Activated T-cell treated with anti-CD3 and anti-CD28 coated beads for 24 hours (primary cell): ENCODE data around the gene CUL7.
"Not testable (repeated sequence)": the region's sequence is repeated elsewhere in the genome, so short reads cannot be mapped to it uniquely, and the experiment has no call there.

ENCODE experiments used
- DNase-seq: peaks from one replicate; pipeline ENCODE4 v3.0.0-alpha.2; 2020; ENCODE audit warnings: low read depth

Gene CUL7

DNA sequence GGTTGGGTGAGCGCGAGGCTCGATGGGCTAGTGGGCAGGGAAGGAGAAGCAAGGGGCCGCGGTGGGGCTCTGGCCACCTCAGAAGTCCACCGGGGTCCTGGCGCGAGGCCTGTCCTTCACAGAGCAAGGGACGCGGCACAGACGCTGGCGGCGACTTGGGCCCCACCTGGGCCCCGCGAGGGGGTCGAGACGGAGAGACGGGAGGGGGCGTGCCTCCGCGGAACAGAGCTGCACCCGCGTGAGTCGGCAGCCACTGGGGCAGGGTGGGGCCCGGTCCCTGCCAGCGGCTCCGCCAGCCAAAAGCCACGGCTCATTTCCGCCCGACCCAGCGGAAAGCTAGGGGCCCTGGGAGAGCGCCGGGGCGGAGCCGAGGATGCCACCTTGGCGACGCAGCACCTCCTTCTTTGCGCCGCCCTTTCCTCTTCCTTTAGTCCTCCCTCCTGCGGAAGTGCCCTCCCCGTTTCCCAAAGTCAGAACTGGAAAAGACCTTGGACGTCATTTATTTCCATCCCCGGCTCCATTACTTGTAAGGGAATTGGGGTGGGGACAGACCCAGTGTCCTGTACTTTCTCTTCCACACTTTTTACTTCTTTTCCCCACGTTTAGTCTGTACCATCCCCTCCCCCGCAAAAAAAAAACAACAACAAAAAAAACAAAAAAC lies at the start of gene CUL7:
CUL7 (minus strand) TSS at position 307 of the 661 bp plus-strand sequence. CDS start 1,063 bp downstream, outside the sequence.
- peak; percentile 89 for DNase-seq

DNA sequence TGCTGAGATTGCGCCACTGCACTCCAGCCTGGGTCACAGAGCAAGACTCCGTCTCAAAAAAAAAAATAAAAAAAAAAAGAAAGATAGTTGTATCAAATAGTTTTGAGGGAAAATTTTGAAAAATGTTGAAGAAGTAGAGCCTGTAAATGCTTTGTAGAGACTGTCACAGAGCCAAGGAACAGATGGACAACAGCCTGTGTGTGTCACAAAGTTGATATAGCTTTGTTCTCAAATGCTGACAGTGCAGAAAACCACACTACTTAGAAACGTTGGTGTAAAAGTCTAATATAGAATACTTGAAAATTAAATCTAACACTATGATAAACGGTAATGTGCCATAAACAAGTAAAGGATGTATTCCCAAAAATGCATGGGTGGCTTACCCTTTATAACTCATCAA lies 47.8 kb upstream of the CUL7 start:
- no peak for DNase-seq

DNA sequence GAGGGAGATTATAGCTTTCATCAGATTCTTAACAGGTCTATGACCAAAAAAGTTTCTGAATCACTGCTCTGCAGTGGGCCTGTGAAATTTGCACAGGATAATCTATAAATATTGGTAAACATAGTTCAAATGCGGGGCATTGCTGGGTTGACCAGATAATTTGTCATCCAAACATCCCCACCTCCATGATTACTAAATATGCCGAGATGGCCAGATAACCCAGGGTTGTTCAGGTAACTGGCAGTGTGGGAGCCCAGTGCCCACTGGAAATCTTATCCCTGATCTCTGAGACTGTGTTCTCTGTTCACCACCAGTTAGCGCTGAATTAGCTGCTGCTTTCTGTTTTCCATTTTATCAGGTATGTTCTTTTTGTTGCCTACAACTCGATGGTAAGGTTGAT lies 43.9 kb upstream of the CUL7 start:
- DNase-seq: no peak

DNA sequence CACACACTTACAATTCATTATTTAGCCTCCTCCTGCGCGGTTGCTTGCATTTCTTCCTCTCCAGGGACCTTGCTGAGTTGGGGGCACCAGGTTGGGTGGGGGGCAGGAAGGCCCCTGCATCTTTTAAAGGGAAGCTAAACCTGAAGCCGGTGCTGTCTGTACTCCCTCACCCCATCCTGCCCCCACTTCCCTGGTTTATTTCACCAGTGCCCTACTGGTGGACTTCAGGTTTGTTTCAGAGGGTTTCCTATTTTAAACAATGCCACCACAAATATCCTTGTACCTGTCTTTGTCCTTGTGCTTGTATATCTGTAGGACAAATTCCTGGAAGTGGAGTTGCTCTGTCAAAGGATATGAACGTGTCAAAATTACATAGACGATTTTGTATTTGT lies 43.4 kb upstream of the CUL7 start:
- DNase-seq: no peak

DNA sequence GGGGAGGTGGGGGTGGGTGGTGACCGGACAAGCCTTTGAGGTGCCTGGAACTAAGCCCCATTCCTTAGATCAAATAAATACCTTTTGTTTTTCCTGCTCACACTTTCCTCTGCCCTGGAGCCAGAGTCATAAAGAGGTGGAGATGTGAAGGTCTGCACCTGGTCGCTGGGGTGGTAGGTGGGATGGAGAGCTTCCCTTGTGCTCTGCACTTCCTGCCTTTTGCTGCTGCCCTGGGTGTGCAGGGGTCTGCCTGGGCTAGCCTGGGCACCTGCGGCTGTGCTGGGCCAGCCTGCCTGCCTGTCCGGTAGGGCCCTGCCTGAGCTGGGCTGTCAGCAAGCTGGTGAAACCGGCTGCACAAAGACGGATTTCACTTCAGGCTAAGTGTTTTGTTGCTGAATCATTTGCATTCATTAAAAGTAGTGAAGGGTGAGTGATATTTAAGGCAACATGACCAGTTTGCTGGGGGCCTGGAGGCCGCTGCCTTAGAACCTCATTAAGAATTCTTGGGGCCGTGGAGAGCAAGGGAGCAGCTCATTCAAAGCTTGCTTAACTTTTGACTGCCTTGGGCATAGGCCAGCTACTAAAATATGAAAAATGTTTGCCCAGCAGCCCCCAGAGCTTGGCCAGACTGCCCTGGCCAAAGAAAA lies 42.9 kb upstream of the CUL7 start:
- no peak for DNase-seq

DNA sequence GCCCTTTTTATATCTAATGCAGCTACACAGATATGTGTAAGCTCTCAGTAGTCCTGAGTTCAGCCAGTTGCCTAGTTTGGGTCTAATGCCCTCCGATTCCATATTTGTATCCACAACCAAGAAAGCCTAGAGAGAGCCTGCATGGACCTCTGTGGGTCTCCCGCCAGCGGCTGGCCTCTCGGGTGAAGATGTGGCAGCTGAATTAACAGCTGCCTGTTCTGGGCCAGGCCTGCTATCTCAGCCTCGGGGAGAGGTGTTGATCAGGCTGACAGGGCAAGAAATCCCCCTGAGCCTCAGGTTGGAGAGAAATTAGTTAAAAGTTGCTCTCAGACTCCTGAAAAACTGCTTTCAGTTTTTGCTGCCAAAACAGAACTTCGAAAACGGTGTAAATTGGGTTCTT lies 42.3 kb upstream of the CUL7 start:
- no peak for DNase-seq

DNA sequence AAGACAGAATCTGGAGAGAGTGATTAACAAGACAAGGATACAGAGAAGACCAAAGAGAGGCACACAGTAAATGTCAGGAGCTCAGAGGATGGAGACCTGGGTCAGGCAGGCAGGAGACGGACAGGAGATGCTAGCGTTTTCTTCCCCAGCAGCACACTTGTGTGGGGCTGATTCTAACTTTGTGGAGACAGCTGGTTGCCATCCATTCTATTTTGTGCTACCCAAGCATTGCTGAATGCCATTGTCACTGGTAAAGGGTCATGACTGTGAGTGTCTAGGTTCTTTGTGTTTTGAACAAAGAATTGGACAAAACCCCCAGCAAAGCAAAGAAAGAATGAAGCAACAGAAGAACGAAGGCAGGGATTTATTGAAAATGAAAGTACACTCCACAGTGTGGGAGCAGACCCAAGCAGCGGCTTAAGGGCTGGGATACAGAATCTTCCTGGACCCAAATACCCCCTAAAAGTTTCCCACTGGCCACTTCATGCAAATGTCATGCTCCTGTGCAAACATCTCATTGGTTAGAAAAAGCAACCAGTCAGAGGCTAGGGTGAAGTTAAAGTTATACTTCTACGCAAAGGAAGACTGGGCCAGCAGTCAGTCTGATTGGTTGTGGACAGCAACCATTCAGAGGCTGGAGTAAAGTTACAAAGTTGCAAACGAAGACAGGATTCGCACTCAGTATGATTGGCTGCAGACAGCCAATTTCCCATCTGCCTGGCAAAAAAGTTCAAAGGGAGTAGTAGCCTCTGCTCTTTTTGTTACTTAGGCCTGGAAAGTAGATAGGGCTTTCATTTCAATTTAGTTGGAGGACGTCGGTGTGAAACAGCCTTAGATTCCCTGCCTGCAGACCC lies 40.0 kb upstream of the CUL7 start:
- DNase-seq: no peak

DNA sequence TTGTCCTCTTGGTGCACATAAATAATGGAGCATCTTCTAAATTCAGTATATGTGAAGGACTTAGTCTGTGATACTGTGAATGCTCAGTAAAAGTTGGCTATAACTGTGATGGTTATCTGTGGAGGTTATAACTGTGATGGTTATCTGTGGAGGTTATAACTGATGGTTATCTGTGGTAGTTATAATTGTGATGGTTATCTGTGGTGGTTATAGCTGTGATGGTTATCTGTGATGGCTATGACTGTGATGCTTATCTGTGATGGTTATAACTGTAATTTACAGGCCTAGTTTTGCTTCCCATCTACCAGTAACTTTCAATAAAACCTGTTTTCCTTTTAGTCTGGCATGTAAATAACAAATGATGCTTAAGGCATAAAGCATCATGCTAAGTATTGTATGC lies 39.0 kb upstream of the CUL7 start:
- no peak for DNase-seq

DNA sequence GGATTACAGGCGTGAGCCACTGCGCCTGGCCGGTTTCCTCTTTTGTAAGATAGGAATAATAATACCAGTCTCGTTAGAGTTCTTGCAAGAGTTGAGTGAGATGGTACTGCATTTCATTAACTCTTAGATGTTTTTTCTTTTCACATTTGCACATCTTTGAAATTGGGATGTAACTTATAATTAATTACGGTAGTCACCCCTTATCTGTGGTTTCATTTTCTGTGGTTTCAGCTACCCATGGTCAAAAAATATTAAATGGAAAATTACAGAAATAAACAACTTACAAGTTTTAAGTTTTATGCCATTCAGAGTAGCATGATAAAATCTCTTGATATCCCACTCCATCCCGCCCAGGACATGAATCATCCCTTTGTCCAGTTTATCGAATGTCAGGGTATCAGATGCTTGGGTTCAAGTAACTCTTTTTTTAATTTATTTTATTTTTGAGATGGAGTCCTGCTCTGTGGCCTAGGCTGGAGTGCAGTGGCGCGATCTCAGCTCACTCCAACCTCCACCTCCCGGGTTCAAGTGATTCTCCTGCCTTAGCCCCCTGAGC lies 37.9 kb upstream of the CUL7 start:
- no peak for DNase-seq

DNA sequence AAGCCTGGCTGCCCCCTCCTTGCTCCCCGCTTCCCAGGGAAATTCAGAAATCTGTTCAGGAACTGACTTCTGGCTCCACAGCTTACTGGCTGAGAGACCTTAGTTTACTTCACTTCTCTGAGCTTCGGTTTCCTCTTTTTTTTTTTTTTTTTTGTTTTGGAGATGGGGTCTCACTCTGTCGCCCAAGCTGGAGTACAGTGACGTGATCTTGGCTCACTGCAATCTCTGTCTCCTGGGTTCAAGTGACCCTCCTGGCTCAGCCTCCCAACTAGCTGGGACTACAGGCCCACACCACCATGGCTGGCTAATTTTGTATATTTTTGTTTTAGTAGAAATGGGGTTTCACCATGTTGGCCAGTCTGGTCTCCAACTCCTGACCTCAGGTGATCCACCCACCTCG lies 37.4 kb upstream of the CUL7 start:
- no peak for DNase-seq

DNA sequence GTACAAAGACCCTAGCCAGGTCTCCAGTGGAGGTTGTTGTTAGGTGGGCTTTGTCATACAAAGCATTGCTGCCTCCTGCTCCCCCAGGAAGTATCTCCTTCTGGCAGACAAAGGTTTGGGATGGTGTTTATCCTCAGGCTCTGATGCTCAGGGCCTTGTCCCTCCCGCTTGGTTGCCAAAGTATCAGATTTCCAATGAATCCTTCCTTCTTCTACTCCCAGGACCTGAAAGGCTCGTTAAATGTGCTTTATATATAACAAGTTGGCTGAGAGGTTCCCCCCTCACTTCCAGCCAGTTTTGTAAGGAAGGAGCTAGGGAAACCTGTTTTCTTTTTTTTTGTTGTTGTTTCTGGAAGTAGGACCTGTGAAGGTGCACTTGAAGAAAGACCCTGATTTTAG lies 36.9 kb upstream of the CUL7 start:
- no peak for DNase-seq

DNA sequence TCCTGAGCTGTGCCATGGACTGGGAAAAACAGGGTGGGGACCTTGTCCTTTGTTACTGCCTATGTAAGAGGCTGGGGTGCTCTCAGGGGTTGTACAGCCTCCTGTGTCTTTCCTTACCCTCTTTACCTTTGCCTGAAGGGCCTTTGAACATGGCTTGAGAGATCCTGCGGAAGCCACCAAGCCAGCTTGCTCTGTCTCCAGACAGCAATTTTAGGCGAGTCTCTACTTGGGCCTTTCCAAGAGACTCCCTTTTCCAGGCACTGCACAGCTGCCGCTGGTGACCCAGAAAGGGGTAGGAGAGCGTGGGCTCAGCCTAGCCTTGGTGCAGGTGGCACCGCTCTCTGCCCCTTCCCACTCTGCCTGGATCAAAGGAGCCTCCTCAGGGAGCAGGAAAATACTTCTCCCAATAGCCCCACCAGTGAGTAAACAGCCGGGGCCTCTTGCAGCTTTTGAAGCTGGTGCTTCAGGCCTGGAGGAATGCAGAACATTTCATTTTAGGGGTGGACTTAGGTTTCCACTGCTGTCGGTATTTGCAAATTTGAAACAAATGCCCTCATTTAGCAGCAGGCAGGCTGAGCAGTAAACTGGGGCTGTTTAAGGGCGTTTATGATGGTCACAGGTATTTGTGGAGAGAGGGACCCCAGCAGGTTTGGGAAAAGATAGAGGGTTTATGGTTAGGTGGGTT lies 36.4 kb upstream of the CUL7 start:
- DNase-seq: no peak

DNA sequence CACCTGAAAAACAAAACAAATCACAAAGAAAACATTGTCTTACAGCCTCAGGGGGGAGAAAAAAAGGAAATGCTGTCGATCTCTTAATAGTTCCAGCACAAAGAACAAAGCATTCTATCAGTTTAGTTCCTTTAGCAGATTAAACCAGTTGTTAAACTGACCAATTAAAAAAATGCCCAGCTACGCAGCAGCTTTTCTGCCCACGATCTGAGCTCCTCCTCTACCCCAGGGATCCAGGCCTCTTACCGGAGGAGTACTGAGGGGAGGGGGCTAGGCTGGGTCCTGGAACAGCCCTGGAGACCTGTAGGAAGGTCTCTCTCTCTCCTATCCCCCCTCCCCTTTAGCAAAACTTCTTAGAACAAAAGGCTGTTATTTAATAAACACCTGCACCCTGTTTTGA lies 35.8 kb upstream of the CUL7 start:
- DNase-seq: no peak

DNA sequence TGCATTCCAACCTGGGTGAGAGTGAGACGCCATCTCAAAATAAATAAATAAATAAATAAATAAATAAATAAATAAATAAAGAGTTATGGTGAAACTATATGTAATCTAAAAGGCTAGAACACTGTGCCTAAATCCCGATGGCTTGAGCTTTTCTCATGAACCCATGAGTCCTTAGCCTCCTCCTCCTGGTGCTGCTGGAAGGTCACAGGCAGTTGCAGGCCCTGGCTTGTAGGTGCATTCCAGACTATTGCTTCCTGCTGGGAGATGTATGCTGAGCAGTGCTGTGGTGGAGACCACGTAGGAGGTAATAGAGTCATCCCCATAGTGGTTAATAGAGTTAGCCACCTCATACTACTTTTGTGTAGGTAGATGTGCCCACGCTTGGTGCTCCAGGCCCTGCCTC lies 35.0 kb upstream of the CUL7 start:
- no peak for DNase-seq

DNA sequence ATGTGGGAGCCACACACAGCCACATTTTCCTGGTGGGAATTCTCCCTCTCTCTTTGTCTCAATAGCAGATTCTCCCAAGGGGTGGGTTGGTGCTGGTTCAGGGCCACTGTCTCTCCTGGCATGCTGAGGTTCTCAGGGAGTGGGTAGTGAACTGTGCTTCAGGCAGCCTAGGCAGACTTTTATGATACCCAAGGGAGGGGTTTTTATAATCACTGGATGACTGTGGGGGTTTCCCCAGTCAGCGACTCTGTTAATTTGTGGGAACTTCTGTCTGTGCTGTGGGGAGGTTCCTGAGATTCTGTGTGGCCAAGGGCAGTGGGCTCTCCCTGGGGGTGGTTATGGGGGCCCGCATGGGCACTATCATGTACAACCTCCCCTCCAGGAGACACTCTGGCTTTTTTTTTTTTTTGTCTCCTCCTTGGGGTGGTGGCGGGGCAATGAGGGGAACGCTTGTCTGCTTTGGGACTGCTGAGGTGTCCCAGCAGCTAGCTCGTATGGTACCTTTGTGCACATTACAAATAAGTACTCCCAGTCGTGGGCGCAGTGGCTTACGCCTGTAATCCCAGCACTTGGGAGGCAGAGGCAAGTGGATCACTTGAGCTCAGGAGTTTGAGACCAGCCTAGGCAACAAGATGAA lies 32.5 kb upstream of the CUL7 start:
- no peak for DNase-seq

DNA sequence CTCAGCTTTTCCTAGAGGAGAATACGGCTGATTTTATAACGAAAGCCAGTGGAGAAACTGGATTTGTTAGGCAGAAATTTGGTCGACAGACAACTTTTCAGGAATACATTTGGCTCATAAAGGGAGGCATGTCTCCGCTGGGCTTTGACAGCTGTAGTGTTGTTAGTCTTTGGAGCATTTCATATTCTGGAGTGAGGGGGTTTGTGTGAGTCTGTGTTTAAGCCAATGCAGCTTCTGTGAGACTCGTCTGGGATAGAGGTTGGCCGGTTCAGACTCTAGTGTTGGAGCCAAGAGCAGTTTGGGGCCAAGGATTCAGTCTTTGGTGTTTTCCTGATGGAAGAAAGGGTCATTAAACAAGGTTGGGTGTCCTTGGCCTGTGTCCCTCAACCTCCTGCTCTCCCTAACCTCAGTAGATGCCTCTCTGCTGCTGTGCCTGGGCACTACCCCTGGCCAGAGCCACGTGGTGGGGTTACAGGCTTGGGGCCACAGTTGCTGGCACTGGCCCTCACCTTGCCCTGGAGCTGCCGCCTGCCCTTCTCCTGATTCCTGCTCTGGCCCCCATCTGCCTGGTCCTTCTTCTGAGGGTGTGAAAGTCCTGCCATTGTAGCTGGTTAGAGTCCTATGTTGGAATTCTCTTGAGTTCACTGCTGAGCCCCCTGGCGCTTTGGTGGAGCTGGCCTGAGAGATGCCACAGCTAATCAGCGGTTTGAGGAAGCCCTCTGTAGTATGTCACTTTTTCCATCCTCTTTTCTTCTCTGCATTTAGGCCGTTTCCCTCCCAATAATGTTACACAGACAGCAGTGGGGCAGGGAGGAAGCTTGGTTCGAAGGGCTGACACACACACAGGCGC lies 29.4 kb upstream of the CUL7 start:
- DNase-seq: no peak

DNA sequence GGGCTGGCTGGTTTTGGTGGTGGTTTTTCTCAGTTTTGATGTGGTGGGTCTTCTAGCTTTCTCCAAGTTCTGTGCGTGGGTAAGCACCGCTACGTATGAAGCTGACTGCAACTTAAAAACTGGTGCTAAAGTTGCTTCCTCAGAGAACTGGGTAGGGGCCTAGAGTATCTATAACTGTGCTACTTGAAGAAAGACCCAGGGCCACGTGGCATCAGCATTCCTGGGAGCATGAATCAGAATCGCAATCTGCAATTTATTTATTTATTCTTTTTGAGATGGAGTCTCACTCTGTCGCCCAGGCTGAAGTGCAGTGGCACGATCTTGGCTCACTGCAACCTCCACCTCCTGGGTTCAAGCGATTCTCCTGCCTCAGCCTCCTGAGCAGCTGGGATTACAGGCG lies 28.3 kb upstream of the CUL7 start:
- DNase-seq: not testable (repeated sequence)

DNA sequence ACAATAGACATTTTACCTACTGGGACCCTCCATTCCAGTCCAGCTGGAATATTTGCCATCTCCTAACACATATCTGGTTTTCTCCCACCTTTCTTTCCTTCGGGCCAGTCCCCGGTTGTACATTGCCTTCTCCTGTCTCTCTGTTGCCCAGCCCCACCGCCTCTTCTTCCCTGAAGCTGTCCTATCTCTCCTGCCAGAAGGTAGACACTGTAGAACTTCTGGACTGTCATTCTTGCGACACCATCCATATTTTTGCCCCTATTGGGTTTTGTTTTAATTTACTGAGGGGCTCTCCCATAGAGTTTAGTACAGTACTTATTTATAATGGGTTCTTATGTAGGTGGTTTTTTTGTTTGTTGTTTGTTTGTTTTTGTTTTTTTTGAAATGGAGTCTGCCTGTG lies 27.4 kb upstream of the CUL7 start:
- no peak for DNase-seq

DNA sequence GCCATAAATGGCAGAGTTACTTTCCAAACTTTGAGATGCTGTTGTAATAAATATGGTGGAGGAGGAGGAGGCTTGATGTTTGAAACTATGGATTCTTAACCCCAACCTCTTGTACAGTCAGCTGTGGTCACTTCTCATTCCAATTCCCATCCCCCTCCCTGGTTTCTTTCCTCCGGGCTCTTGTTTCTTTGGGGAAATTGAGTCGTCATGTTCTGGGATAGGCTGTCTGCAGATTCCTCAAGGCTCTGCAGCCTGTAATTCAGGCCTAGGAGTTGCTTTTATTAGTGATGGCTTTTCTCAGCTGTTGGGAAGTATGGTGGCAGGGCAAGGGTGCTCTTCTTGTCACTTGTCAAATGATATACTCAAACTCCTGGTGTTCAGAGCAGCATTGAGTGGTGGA lies 25.0 kb upstream of the CUL7 start:
- DNase-seq: no peak

DNA sequence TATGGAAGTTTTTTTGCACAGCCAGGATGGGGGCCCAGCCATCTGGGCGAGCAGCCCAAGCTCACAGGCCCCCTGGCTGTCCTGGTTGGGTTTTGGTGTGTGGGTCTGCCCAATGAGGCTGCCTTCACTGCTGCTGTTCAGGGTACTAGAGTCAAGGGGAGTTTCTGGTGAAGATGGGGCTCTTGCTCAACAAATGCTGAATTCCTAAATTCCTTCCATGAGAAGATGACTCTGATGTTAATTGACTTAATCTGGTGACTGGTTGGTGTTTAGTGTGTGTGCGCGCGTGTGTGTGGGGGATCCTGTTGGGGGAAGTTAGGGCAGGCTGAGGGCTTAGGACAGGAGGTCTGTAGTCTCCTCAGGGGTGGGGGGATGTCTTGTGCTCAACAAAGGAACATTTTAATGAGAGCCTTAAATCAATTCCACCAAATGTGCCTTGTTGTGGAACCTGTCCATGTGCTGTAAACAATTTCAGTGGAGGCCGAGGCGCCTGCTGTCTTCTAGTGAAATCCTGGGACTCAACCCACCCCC lies 24.4 kb upstream of the CUL7 start:
- DNase-seq: no peak
